NCI-H146 treated with DMSO at 0.1 percent for 48 hours (cell line): ENCODE results near the gene MTHFD2.
"Not testable (repeated sequence)": the region's sequence is repeated elsewhere in the genome, so short reads cannot be mapped to it uniquely, and the experiment has no call there.

Experiments
- DNase-seq: peaks from one replicate; lab custom pipeline; 2025; ENCODE audit not compliant: unreplicated experiment; lab: John Stamatoyannopoulos, UW

The MTHFD2 gene

DNA sequence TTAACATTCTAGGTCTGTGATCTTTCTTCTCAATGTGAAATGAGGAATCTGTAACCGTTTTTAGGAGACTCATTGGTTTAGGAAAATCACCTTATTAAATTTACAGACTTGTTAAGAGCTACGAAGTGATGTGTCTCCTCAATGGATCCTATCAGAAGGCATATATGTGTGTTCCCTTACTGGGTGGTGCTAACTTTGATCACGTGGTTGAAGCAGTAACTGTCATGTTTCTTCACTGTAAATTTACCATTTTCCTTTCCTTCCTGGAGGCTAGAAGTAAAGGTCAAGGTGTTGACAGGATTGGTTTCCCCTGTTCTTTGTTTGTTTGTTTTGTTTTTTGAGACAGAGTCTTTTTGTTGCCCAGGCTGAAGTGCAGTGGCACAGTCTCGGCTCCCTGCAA is 1.4 kb upstream of the MTHFD2 start:
- no peak for DNase-seq

DNA sequence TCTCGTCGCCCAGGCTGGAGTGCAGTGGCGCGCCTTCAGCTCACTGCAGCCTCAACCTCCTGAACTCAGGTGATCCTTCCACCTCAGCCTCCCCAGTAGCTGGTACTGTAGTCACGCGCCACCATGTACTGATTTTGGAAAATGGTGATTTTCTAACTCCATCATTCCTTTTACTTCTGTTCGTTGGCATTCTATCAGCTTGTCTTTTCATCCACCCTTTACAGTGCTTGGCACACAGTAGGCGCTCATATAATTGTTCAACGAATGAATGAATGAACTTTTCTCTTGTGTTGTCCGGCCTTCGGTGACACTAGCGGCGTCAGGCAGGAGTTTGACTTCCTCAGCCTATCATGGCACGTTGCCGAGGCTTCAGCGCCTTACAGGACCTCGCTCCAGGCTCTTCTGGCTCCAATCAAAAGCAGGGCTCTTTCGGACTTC is 373 bp upstream of the MTHFD2 start:
- no peak for DNase-seq

- DNase-seq, result no peak
These were observed 873 bp downstream of the MTHFD2 start for GRCh38 chr2:74199275-74199701.

GRCh38 chr2:74199871-74200305 is 1.5 kb downstream of the MTHFD2 start:
- DNase-seq, result no peak

DNA sequence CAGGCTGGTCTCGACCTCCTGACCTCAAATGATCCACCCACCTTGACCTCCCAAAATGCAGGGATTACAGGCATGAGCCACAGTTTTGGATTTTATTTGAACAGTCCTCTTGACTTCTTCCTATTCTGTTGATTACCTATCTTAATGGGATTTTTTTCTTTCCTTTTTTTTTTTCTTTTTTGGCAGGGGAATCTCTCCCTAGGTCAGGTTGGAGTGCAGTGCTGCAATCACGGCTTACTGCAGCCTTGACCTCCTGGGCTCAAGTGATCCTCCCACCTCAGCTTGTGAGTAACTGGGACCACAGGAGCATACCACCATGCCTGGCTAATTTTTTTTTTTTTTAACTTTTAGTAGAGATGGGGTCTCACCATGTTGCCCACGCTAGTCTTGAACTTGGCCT is 2.8 kb downstream of the MTHFD2 start:
- DNase-seq, result no peak

- no peak for DNase-seq
These were observed 3.2 kb downstream of the MTHFD2 start for GRCh38 chr2:74201596-74201995.

DNA sequence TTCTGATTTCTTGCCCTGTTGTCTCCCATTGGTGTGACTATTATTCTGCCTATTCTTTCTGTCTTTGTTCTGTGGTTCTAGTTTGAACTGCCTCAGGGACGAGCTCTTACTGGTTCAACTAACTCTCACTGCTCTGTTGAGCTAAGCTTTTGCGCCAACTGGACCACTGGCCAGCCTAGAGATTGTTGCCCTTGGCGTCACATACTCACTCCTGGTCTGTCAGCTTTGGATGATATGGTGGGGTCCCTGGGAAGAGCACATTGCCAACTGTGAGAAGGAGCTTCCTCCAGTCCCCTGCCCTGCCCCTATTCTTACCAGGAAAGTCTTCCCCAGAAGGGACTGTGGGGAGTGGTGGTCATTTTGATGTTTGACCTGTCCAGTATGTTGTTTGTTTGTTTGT is 6.0 kb downstream of the MTHFD2 start:
- DNase-seq, result no peak

DNA sequence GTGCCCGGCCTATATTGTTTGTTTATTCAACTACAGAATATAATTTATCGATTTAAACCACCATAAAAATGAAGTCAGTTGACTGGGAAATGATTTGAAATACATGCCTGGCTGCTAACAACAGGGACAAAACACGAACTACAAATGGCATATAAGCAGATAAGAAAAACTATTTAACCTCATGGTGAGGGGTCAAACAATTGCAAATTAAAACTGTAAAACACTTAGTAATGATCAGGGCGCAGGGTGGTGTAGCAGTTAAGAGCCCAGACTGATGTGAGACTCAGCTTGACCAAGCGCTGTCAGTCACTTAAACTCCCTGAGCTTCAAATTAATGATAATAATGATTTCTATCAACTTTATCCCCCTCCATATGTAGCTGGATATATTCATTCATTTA is 6.7 kb downstream of the MTHFD2 start:
- DNase-seq, result no peak

DNA sequence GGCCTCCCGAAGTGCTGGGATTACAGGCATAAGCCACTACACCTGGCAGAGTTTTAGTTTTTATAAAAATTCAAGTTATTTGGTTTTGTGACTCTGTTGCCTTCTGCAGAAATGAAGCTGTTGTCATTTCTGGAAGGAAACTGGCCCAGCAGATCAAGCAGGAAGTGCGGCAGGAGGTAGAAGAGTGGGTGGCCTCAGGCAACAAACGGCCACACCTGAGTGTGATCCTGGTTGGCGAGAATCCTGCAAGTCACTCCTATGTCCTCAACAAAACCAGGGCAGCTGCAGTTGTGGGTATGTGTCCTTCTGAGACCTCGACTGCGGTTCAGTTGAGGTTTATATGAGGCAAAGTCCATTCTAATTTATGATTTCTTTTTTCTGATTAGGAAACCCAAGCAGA is 7.2 kb downstream of the MTHFD2 start:
- DNase-seq, result no peak

- no peak for DNase-seq
These were observed 7.8 kb downstream of the MTHFD2 start for GRCh38 chr2:74206180-74206688.

GRCh38 chr2:74212702-74213410 is 14.4 kb downstream of the MTHFD2 start:
- no peak for DNase-seq

DNA sequence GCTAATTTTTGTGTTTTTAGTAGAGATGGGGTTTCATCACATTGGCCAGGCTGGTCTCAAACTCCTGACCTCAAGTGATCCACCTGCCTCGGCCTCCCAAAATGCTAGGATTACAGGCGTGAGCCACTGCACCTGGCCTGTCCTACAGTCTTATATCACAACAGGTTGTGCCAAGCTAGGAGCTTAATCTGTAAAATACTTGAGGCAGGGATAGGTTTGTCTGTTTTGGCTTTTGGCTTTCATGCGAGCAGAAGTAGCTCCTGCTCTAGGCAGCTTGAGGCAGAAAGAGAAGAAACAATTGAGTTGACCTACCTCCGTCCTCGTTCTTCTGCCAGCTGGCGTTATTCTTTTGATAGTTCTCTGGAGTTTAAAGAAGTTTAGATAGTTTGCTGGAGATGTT is 17.4 kb downstream of the MTHFD2 start:
- DNase-seq, result not testable (repeated sequence)

GRCh38 chr2:74216642-74217041 is 18.2 kb downstream of the MTHFD2 start:
- DNase-seq, result no peak

DNA sequence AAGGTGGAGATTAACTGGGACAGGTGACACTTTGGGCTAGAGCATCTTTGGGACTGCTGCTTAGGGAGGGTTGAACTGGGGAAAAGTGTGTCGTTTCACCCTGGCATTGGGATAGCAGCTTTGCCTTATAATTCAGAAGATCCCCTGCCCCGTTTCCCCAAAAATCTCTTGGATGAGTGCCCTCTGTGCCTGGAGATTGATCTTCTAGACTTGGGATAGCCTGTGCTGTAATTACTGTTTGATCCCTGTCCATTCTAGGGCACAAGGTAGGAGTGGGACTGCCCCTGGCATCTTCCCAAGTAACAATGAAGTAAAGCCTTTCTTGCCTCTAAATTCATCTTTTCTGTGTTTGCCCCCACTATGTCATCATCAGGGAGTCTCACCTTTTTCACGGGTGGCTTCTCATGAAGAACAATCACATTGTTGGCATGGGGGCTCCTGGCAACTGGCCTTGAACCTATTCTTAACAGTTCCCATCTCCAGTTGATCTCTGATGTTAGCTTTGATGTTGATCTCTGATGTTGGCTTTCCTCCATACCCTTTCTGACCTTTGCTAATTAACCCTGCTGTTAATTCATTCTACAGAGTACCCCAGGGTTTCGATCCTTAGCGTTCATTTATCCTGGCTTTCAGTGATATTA is 21.6 kb downstream of the MTHFD2 start:
- no peak for DNase-seq

DNA sequence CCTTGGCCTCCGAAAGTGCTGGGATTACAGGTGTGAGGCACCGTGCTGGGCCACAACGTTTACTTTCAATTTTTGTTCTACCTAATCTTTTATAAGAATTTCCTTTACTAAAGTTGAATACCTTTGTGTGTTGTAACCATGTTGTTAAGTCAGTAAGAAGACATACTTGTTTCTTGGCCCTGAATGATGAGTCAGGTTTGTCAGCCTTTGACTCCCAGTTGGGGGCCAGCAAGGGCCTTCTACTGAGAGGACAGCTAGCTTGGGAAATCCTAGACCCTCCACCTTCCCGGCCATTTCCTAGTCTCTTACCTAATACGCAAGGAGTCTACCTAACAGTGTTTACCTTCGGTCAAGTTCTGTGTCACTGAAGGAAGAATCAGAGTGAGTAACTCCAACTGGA is 22.7 kb downstream of the MTHFD2 start:
- no peak for DNase-seq

- DNase-seq, result no peak
These were observed 23.3 kb downstream of the MTHFD2 start for GRCh38 chr2:74221604-74222299.

DNA sequence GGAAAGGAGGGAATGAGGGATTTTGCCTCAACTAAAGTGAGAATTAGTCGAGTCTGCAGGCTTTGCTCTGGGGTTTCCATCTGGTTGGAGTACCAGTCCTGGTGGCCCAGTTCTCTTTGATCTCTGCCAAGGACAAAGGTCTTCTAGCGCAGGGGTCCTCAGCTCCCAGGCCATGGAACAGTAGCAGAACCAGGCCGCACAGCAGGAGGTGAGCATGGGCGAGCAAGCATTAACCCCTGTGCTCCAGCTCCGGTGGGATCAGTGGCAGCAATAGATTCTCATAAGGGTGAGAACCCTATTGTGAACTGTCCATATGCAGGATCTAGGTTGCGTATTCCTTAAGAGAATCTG is 23.9 kb downstream of the MTHFD2 start:
- no peak for DNase-seq

- no peak for DNase-seq
These were observed 25.7 kb downstream of the MTHFD2 start for GRCh38 chr2:74223941-74224770.

GRCh38 chr2:74225698-74226459 is 27.5 kb downstream of the MTHFD2 start:
- no peak for DNase-seq

GRCh38 chr2:74226648-74227213 is 28.3 kb downstream of the MTHFD2 start:
- no peak for DNase-seq
